Measurements from ENCODE around the gene GRAMD1A. TPM values are rescaled to one million over a fixed set of nuclear protein-coding genes. Genes with fewer than 3 reads are reported as not detected.

The GRAMD1A gene
- total RNA-seq, 6 experiments from 2014 or later = 10.4 to 34.8 (median 15.4) TPM

GRCh38 chr19:35073941-35074340 lies 73.8 kb downstream of the GRAMD1A start:
- no peaks in the 10 kb centered on the region for H3K4me1 ChIP-seq
- no peaks in the 10 kb centered on the region for H3K27me3 ChIP-seq
- H3K27ac ChIP-seq = no peak overlapping the region
- no peak overlapping the region for H3K4me3 ChIP-seq
- TF ChIP-seq CTCF (IDR thresholded peaks at IDR 0.05) = no peak
- no peak for TF ChIP-seq POLR2A (IDR thresholded peaks at IDR 0.05)
- ATAC-seq (peak in 1 of 4 donors; percentile 11), DNase-seq (no peak)
- intact Hi-C loops (cut with DNase I) = no loop called here
- no peaks in the 10 kb centered on the region for H3K9me3 ChIP-seq
- no CpG with 5 or more reads among the region's 8 CpGs for WGBS (ENCODE audit: insufficient coverage, low coverage, low lambda C conversion rate, missing lambda C conversion rate)
- no peaks in the 10 kb centered on the region for H3K36me3 ChIP-seq

DNA sequence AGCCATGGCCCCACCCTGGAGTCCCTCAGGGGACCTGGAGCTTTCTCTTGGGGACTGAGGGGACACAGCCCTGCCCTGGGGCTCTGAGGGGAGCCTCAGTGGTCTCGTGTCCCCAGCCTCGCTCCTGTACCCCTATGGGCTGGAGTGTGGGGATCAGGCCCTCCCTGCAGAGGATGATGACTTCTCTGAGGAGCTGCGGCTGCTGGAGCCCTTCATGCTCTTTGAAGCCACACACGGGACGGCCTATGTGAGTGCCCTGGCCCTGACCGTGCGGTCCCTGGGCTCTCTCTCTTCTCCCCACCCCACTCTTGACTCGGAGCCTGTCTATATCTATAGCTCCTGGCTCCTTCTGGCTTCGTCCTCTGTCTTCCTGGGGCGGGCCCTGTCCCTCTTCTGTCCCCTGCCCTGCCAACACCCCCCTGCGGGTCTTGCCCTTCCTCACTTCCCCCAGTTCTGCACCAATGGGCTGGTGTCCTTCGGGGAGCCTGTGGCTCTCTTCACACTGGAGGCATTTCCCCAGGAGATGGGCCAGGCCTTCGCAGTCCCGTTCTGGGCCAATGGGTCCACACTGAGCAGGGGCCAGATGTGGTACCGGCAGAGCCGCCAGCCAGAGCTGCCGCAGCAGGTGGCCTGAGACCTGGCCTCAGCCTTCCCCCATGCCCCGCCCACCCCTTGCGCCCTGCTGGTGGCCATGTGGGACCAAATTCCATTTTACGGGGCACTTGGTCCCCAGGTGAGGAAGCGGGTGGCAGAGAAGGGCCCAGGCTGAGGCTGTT lies 74.5 kb downstream of the GRAMD1A start:
- H3K36me3 ChIP-seq = no peaks in the 10 kb centered on the region
- no peak overlapping the region for H3K4me3 ChIP-seq
- no peak for TF ChIP-seq POLR2A (IDR thresholded peaks at IDR 0.05)
- no peak for TF ChIP-seq CTCF (IDR thresholded peaks at IDR 0.05)
- intact Hi-C loops (cut with DNase I) = no loop called here
- no peaks in the 10 kb centered on the region for H3K9me3 ChIP-seq
- H3K27me3 ChIP-seq = no peaks in the 10 kb centered on the region
- 86% methylated on average over 8 of the region's 21 CpGs for WGBS (ENCODE audit: insufficient coverage, low coverage, low lambda C conversion rate, missing lambda C conversion rate)
- no peak for DNase-seq
- ATAC-seq = peak in 1 of 4 donors; percentile 14
- no peak overlapping the region for H3K27ac ChIP-seq
- no peaks in the 10 kb centered on the region for H3K4me1 ChIP-seq

DNA sequence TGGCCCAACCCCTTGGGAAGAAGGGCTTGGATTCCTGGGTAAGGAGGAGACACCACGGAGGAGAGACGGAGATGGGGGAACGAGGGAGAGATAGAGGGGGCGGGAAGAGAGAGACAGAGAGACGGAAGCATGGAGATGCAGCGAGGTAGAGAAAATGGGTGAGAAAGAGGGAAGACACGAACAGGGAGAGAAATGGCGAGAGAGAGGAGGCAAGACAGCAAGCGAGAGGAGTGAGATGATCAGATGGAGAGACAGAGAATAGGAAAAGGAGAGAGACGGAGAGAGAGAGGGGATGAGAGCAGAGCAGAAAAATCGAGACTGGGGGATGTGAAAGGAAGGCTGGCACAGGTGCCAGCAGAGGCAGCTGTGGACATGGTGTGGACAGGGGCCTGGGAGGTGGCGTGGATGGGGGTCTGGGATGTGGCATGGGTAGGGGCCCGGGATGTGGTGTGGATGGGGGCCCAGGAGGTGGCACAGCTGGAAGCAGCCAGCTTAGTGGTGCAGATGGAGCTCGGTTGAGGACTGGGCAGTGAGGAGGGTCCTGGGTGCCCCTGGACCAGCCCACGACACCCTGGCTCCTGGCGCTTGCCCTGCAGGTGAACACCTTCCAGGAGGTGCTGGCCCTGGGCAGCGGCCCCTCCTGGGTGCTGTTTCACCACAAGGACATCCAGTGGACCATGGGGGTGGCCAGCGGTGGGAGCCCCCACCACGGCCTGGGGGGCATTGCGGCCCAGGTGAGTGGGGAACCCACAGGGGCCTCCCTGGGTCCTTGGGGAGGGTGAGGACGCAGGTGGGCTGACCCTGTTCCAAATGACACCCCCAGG lies 75.3 kb downstream of the GRAMD1A start:
- peaks cover 0 to 3% (median 1%) of the 10 kb centered on the region in 4 donors for H3K4me1 ChIP-seq
- intact Hi-C loops (cut with DNase I) = no loop called here
- ATAC-seq (peak in 1 of 4 donors; percentile 4), DNase-seq (no peak)
- H3K27me3 ChIP-seq = no peaks in the 10 kb centered on the region
- no peaks in the 10 kb centered on the region for H3K36me3 ChIP-seq
- 86% methylated on average over 12 of the region's 21 CpGs for WGBS (ENCODE audit: insufficient coverage, low coverage, low lambda C conversion rate, missing lambda C conversion rate)
- TF ChIP-seq CTCF (IDR thresholded peaks at IDR 0.05) (no peak), POLR2A (IDR thresholded peaks at IDR 0.05) (no peak)
- no peak overlapping the region for H3K4me3 ChIP-seq
- no peak overlapping the region for H3K27ac ChIP-seq
- H3K9me3 ChIP-seq = no peaks in the 10 kb centered on the region

GRCh38 chr19:35076026-35076370 lies 75.9 kb downstream of the GRAMD1A start:
- Histone ChIP-seq H3K9me3 (no peaks in the 10 kb centered on the region), H3K4me3 (no peak overlapping the region), H3K36me3 (no peaks in the 10 kb centered on the region), H3K4me1 (peaks cover 0 to 8% (median 4%) of the 10 kb centered on the region in 4 donors), H3K27me3 (no peaks in the 10 kb centered on the region), H3K27ac (no peak overlapping the region)
- 67% methylated on average over 1 of the region's 6 CpGs for WGBS (ENCODE audit: insufficient coverage, low coverage, low lambda C conversion rate, missing lambda C conversion rate)
- ATAC-seq (no peak), DNase-seq (no peak)
- intact Hi-C loops (cut with DNase I) = no loop called here
- TF ChIP-seq POLR2A (IDR thresholded peaks at IDR 0.05) (no peak), CTCF (IDR thresholded peaks at IDR 0.05) (no peak)

Other genes starting within 250 kb of the GRAMD1A start
- 1 to 10 TPM; 1.5 to 4.6 (median 2.3) TPM for gene ZNF599, start 227.1 kb upstream of the GRAMD1A start, total RNA-seq
- gene ZNF30, start 73.4 kb upstream of the GRAMD1A start, total RNA-seq = 1 to 10 TPM in 4 of 6 experiments, under 1 TPM in 2; 0.95 to 4.0 (median 1.4) TPM
- 1 to 10 TPM; 2.6 to 3.8 (median 3.2) TPM for gene ZNF792, start 36.1 kb upstream of the GRAMD1A start, total RNA-seq
- gene SCN1B, start 30.1 kb downstream of the GRAMD1A start, total RNA-seq = 1 to 10 TPM; 2.6 to 4.9 (median 3.6) TPM
- gene HPN, start 41.4 kb downstream of the GRAMD1A start, total RNA-seq = 100 to 1,000 TPM; 285 to 486 (median 374) TPM
- 1 to 10 TPM in 1 of 6 experiments, not detected in 5; 1.0 TPM for gene FXYD3, start 115.5 kb downstream of the GRAMD1A start, total RNA-seq
- gene LGI4, start 134.7 kb downstream of the GRAMD1A start, total RNA-seq = 1 to 10 TPM in 5 of 6 experiments, under 1 TPM in 1; 0.99 to 2.0 (median 1.5) TPM
- 100 to 1,000 TPM in 4 of 6 experiments, 10 to 100 TPM in 2; 38.9 to 263 (median 140) TPM for gene FXYD1, start 138.5 kb downstream of the GRAMD1A start, total RNA-seq
- under 1 TPM in 1 of 6 experiments, not detected in 5; 0.49 TPM for gene FXYD7, start 142.9 kb downstream of the GRAMD1A start, total RNA-seq
- gene FXYD5, start 154.4 kb downstream of the GRAMD1A start, total RNA-seq = 10 to 100 TPM in 4 of 6 experiments, 1 to 10 TPM in 2; 5.6 to 23.6 (median 14.2) TPM
- gene FAM187B, start 228.4 kb downstream of the GRAMD1A start, total RNA-seq = not detected
- gene LSR, start 248.7 kb downstream of the GRAMD1A start, total RNA-seq = 100 to 1,000 TPM in 4 of 6 experiments, 10 to 100 TPM in 2; 96.6 to 138 (median 112) TPM

Data from right lobe of liver (tissue), 6 donors.